NCI-H460 (cell line): Measurements from ENCODE around the gene CPNE7. TPM values are rescaled to one million over a fixed set of nuclear protein-coding genes. Genes with fewer than 3 reads are reported as not detected.

Experiments used
- small RNA-seq, 2 experiments: library from RNA; depleted of rRNA; stranded (forward); fragments of <200 nt; gene quantifications; one replicate each; pipeline ENCODE3, GENCODE V24; 2014
- total RNA-seq: library from RNA; depleted of rRNA; stranded (reverse); fragments of >200 nt; shearing (Covaris generic); gene quantifications from 2 replicates; pipeline ENCODE4 v1.2.3, GENCODE V29; 2014; rRNA removed

CPNE7 gene
- total RNA-seq, 1 experiment from 2014 or later, result 43.1 TPM

Small RNAs within 50 kb of the gene (small RNA-seq; reads per million reads assigned to genes)
- 0 reads per million in 2 experiments for gene SNORD68

Other genes with a start within 250 kb of the CPNE7 start
- 49.2 and 56.1 TPM in 2 replicates for gene ANKRD11, start 85.2 kb upstream of the CPNE7 start, total RNA-seq
- gene SPG7, start 67.4 kb upstream of the CPNE7 start, total RNA-seq, result 68.3 and 94.2 TPM in 2 replicates
- gene RPL13, start 15.1 kb upstream of the CPNE7 start, total RNA-seq, result 6,150 and 6,947 TPM in 2 replicates
- gene DPEP1, start 37.9 kb downstream of the CPNE7 start, total RNA-seq, result 0.17 TPM in 1 of 2 replicates, not detected in the other
- 47.8 and 51.3 TPM in 2 replicates for gene CHMP1A, start 82.0 kb downstream of the CPNE7 start, total RNA-seq
- gene SPATA33, start 82.1 kb downstream of the CPNE7 start, total RNA-seq, result 4.0 and 4.8 TPM in 2 replicates
- 30.2 and 42.3 TPM in 2 replicates for gene CDK10, start 110.9 kb downstream of the CPNE7 start, total RNA-seq
- 14.4 and 14.9 TPM in 2 replicates for gene SPATA2L, start 125.9 kb downstream of the CPNE7 start, total RNA-seq
- 5.7 and 6.3 TPM in 2 replicates for gene VPS9D1, start 145.1 kb downstream of the CPNE7 start, total RNA-seq
- 15.5 and 18.0 TPM in 2 replicates for gene ZNF276, start 145.8 kb downstream of the CPNE7 start, total RNA-seq
- gene FANCA, start 240.9 kb downstream of the CPNE7 start, total RNA-seq, result 22.6 and 32.5 TPM in 2 replicates